ENCODE measurements around the gene TMEM255B.
"Not testable (repeated sequence)": the region's sequence is repeated elsewhere in the genome, so short reads cannot be mapped to it uniquely, and the experiment has no call there.

Gene TMEM255B

GRCh38 chr13:113750554-113751399 is 8.2 kb upstream of the TMEM255B start:
- no peak for DNase-seq

GRCh38 chr13:113751491-113751890 is 7.5 kb upstream of the TMEM255B start:
- DNase-seq, result no peak

GRCh38 chr13:113752211-113752986 is 6.6 kb upstream of the TMEM255B start:
- not testable (repeated sequence) for DNase-seq

- no peak for DNase-seq
These were observed 5.9 kb upstream of the TMEM255B start for GRCh38 chr13:113753171-113753570.

- DNase-seq, result no peak
These were observed 4.8 kb upstream of the TMEM255B start for GRCh38 chr13:113754242-113754641.

- no peak for DNase-seq
These were observed 4.3 kb upstream of the TMEM255B start for GRCh38 chr13:113754691-113755090.

- DNase-seq, result peak; percentile 35
These were observed 2.5 kb upstream of the TMEM255B start for GRCh38 chr13:113756441-113757097.

GRCh38 chr13:113759525-113760137 is 605 bp downstream of the TMEM255B start:
- no peak for DNase-seq

- DNase-seq, result no peak
These were observed 2.1 kb downstream of the TMEM255B start for GRCh38 chr13:113761136-113761535.

GRCh38 chr13:113762075-113762474 is 3.0 kb downstream of the TMEM255B start:
- no peak for DNase-seq

GRCh38 chr13:113762538-113762937 is 3.5 kb downstream of the TMEM255B start:
- DNase-seq, result no peak

- DNase-seq, result no peak
These were observed 4.2 kb downstream of the TMEM255B start for GRCh38 chr13:113763254-113763653.

- no peak for DNase-seq
These were observed 5.2 kb downstream of the TMEM255B start for GRCh38 chr13:113763961-113764792.

- DNase-seq, result no peak
These were observed 6.0 kb downstream of the TMEM255B start for GRCh38 chr13:113764793-113765563.

- no peak for DNase-seq
These were observed 6.5 kb downstream of the TMEM255B start for GRCh38 chr13:113765564-113765910.

GRCh38 chr13:113766035-113766800 is 7.2 kb downstream of the TMEM255B start:
- no peak for DNase-seq

- DNase-seq, result no peak
These were observed 8.3 kb downstream of the TMEM255B start for GRCh38 chr13:113767366-113767765.

GRCh38 chr13:113768018-113768905 is 9.2 kb downstream of the TMEM255B start:
- no peak for DNase-seq

GRCh38 chr13:113769106-113769505 is 10.1 kb downstream of the TMEM255B start:
- no peak for DNase-seq

- no peak for DNase-seq
These were observed 10.9 kb downstream of the TMEM255B start for GRCh38 chr13:113769881-113770280.
